Heart left ventricle (tissue), 16 donors: Measurements from ENCODE around the gene MITD1. TPM values are rescaled to one million over a fixed set of nuclear protein-coding genes. Genes with fewer than 3 reads are reported as not detected.
"Not testable (repeated sequence)": the region's sequence is repeated elsewhere in the genome, so short reads cannot be mapped to it uniquely, and the experiment has no call there.

Source experiments
- ATAC-seq, 4 donors: fragments of 200-7000 bp; cut with Tn5 transposase; one replicate each; pipeline ENCODE4 v1.9.1; 2020 to 2022; ENCODE audit warnings: moderate library complexity in 4 of 4, mild to moderate bottlenecking in 3 of 4, moderate number of reproducible peaks in 1 of 4
- DNase-seq, 5 donors: peaks; one replicate each; pipeline ENCODE4 v3.0.0-alpha.2; 2020
- H3K27ac ChIP-seq, 12 donors: fragments of 200-600 bp; sonication (generic) in 4 of 12; one replicate each; pipeline versions ENCODE4 v1.5.0 to v1.8.0; 2016 to 2022; ENCODE audit warnings: mild to moderate bottlenecking in 2 of 12
- H3K27me3 ChIP-seq, 9 donors: fragments of 200-600 bp; sonication (generic) in 2 of 9; one replicate each; pipeline versions ENCODE4 v1.5.1 to v1.8.0; 2016 to 2022; ENCODE audit warnings: mild to moderate bottlenecking in 3 of 9
- H3K36me3 ChIP-seq, 9 donors: fragments of 200-600 bp; sonication (generic) in 2 of 9; one replicate each; pipeline versions ENCODE4 v1.5.0 to v1.8.0; 2018 to 2022; ENCODE audit warnings: mild to moderate bottlenecking in 2 of 9
- H3K4me1 ChIP-seq, 12 donors: fragments of 200-600 bp; sonication (generic) in 4 of 12; one replicate each; pipeline versions ENCODE4 v1.5.0 to v1.8.0; 2016 to 2022; ENCODE audit warnings: mild to moderate bottlenecking in 3 of 12
- H3K4me3 ChIP-seq, 12 donors: fragments of 200-600 bp; sonication (generic) in 4 of 12; one replicate each; pipeline versions ENCODE4 v1.5.0 to v1.8.0; 2017 to 2022; ENCODE audit warnings: mild to moderate bottlenecking in 9 of 12, moderate library complexity in 4 of 12
- H3K9me3 ChIP-seq, 12 donors: fragments of 200-600 bp; sonication (generic) in 4 of 12; one replicate each; pipeline versions ENCODE4 v1.5.0 to v1.8.0; 2016 to 2022; ENCODE audit warnings: mild to moderate bottlenecking in 1 of 12
- POLR2A ChIP-seq, 2 donors: fragments of 450-650 bp; IDR thresholded peaks; one replicate each; pipeline ENCODE4 v1.6.1; 2017; ENCODE audit warnings: antibody characterized with exemption in 2 of 2, mild to moderate bottlenecking in 2 of 2, moderate library complexity in 2 of 2
- WGBS, 4 donors: extraction: QIAGEN DNeasy Blood & Tissue Kit in 2 of 4; methylation state at CpG; one replicate each; pipeline versions ENCODE4 v1.1.5 to v1.1.7; 2013 to 2018; 5-methylcytosine and 5-hydroxymethylcytosine counted together
- intact Hi-C, 10 donors: fragments of 100-400 bp; cut with DNase I; formaldehyde crosslinking; loops; one replicate each; pipeline versions ENCODE4 v1.11.1 to v1.14.2; 2022
- polyA plus RNA-seq, 2 donors: library from polyadenylated mRNA; stranded (reverse); fragments of 200-250 nt; gene quantifications; one replicate each; pipeline ENCODE4 v1.2.3, GENCODE V29; 2013
- total RNA-seq, 9 donors: library from RNA; depleted of rRNA in 2 of 9; stranded (reverse); fragments of >200 nt in 2 of 9; fragmentation: NEBNext Ultra II Directional in 3 of 9; extraction: Animal tissue kit (Norgen Biotek cat#: 25700) in 3 of 9; gene quantifications; one replicate each; pipeline versions ENCODE4 v1.1.0 to v1.2.4, GENCODE V29; 2016 to 2023
- TF ChIP-seq, protein P1 (sequence below), 12 donors: fragments of 200-600 bp; sonication (generic) in 4 of 12; IDR thresholded peaks; one replicate each; pipeline versions ENCODE4 v1.5.0 to v1.8.0; 2018 to 2022; ENCODE audit warnings: antibody characterized with exemption in 12 of 12, mild to moderate bottlenecking in 5 of 12
- donor health status: ischemic (EF 13 %, LVEDD 7.1; RV severe dilation, severe dysfunction).
- donor health status: healthy with polysubstance abuse.
- donor health status: DM: no; HTN: yes; CAD: no.
- donor health status: DM: no; HTN: no; CAD: no.
- donor health status: ischemic (EF 25% LVEDD 6.9; RV normal size, moderate dysfunction).
- donor health status: ischemic (EF 25% LVEDD 5.7; RV mildly dilated, moderate dysfunction).
- donor health status: healthy.
- donor health status: DM: yes; HTN: yes; CAD: no.
- donor health status: ischemic (EF 35%, LVEDD 5.7; RV mildly dilated, moderate dysfunction).
- donor health status: nonischemic (EF 11% LVEDD 7.7; RV severe dilation, severe dysfunction).
- donor health status: DM: yes; HTN: yes; CAD: no.
- donor health status: PGD.
- donor health status: ischemic (EF 29% LVEDD 5.4; RV normal size, mild dysfunction).
- donor health status: nonischemic (EF 23%, LVEDD 6.1; RV moderate dilation, normal function).

Gene MITD1
- total and polyA plus RNA-seq, 11 donors: 8.4 to 22.6 (median 14.1) TPM

- ATAC-seq: no peak
- intact Hi-C loops: no loop called here
- H3K27ac ChIP-seq: no peak overlapping the region
- TF ChIP-seq, protein P1, sequence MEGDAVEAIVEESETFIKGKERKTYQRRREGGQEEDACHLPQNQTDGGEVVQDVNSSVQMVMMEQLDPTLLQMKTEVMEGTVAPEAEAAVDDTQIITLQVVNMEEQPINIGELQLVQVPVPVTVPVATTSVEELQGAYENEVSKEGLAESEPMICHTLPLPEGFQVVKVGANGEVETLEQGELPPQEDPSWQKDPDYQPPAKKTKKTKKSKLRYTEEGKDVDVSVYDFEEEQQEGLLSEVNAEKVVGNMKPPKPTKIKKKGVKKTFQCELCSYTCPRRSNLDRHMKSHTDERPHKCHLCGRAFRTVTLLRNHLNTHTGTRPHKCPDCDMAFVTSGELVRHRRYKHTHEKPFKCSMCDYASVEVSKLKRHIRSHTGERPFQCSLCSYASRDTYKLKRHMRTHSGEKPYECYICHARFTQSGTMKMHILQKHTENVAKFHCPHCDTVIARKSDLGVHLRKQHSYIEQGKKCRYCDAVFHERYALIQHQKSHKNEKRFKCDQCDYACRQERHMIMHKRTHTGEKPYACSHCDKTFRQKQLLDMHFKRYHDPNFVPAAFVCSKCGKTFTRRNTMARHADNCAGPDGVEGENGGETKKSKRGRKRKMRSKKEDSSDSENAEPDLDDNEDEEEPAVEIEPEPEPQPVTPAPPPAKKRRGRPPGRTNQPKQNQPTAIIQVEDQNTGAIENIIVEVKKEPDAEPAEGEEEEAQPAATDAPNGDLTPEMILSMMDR (IDR thresholded peaks at IDR 0.05): no peak
- no peak for TF ChIP-seq POLR2A (IDR thresholded peaks at IDR 0.05)
- H3K4me1 ChIP-seq: no peaks in the 10 kb centered on the region
- H3K9me3 ChIP-seq: no peaks in the 10 kb centered on the region
- no peaks in the 10 kb centered on the region for H3K27me3 ChIP-seq
- WGBS, 4 donors: 93 to 95% (median 94%) methylated on average over 5 of the region's 5 CpGs
- no peak for DNase-seq
- peaks cover 0 to 5% (median 0%) of the 10 kb centered on the region in 9 donors for H3K36me3 ChIP-seq
- no peak overlapping the region for H3K4me3 ChIP-seq
Measured at GRCh38 chr2:99205491-99205890, 24.6 kb upstream of the MITD1 start.

DNA sequence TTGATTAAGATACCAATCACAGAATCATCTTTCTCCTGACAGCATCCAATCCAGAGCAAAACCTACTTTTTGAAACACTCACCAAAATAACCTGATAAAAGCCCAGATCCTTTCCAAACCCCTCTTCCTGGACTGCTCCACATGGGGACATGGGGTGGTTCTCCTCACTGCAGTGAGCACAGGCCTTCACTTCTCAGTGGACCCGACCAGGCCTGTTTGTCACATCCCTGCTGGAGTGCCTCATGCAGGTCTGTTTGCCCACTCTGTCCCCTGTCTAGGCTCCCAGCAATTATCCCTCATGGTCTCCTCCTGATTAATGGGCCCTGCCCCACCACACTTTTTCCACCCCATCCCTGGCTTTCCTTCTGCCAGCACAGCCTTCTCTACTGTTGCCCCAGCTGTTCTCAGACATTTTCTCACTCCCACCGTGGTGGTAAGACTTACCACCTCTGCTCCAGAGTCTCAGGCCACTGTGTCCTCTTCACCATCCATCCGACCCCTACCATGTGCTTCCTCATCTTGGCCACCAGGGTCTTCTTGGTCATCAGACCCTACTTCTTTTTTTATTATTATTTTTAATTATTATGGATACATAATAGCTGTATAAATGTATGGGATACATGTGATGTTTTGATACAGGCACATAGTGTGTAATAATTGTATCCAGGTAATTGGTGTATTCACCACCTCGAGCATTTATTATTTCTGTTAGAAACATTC, 21.3 kb upstream of the MITD1 start:
- H3K27me3 ChIP-seq: no peaks in the 10 kb centered on the region
- no peaks in the 10 kb centered on the region for H3K9me3 ChIP-seq
- peaks cover 0 to 26% (median 14%) of the 10 kb centered on the region in 9 donors for H3K36me3 ChIP-seq
- H3K4me3 ChIP-seq: no peak overlapping the region
- TF ChIP-seq, protein P1 (IDR thresholded peaks at IDR 0.05): peak in 1 of 12 donors; percentile 26
- no peak for TF ChIP-seq POLR2A (IDR thresholded peaks at IDR 0.05)
- ATAC-seq (no peak), DNase-seq (no peak)
- intact Hi-C loops: no loop called here
- WGBS, 4 donors: 90 to 93% (median 91%) methylated on average over 4 of the region's 4 CpGs
- H3K4me1 ChIP-seq: no peaks in the 10 kb centered on the region
- H3K27ac ChIP-seq: no peak overlapping the region

GRCh38 chr2:99200076-99200800, 19.4 kb upstream of the MITD1 start:
- no peak overlapping the region for H3K4me3 ChIP-seq
- no peaks in the 10 kb centered on the region for H3K27me3 ChIP-seq
- no peak overlapping the region for H3K27ac ChIP-seq
- TF ChIP-seq POLR2A (IDR thresholded peaks at IDR 0.05): no peak
- TF ChIP-seq, protein P1 (IDR thresholded peaks at IDR 0.05): no peak
- ATAC-seq (no peak), DNase-seq (no peak)
- WGBS, 4 donors: 86 to 95% (median 94%) methylated on average over 7 of the region's 7 CpGs
- intact Hi-C loops: no loop called here
- H3K36me3 ChIP-seq: peaks cover 0 to 45% (median 32%) of the 10 kb centered on the region in 9 donors
- no peaks in the 10 kb centered on the region for H3K4me1 ChIP-seq
- no peaks in the 10 kb centered on the region for H3K9me3 ChIP-seq

DNA sequence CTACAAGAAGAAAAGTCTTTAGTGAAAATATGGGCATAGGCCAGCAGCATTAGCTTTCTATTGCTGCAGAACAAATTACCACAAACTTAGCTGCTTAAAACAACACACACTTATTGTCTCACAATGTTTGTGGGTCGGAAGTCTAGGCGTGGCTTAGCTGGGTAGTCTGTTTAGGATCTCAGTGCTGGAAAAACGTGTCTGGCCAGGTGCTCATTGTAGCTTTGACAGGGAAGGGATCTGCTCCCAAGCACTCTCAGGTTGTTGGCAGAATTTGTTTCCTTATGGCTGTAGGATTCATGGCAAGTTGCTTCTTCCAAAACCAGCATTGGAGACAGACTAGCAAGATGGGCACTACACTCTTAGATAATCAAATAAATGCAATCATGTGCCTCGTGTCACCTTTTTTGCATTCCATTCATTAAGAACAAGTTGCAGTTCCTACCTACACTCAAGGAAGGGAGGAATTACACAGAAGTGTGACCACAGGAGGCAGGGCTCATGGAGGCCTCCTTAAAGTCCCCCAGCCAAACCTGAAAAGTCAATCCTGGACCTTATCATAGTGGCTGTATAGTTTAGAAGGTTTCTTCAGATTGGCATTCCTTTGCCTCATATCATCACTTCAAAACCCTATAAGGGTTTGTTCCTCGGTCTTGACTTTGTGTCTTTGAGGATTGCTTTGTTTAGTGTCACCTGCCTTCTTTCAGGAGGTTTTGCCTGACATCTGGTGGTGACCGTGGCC, 17.4 kb upstream of the MITD1 start:
- Histone ChIP-seq H3K27ac (no peak overlapping the region), H3K27me3 (no peaks in the 10 kb centered on the region), H3K36me3 (peaks cover 0 to 65% (median 50%) of the 10 kb centered on the region in 9 donors), H3K4me1 (no peaks in the 10 kb centered on the region), H3K4me3 (no peak overlapping the region), H3K9me3 (no peaks in the 10 kb centered on the region)
- DNase-seq (no peak), ATAC-seq (no peak)
- 85 to 89% (median 87%) methylated on average over 6 of the region's 6 CpGs for whole genome bisulfite sequencing, 4 donors
- intact Hi-C loops: loop anchor here in 1 of 10 donors (10.0 kb wide), 1 partner anchor 127 kb away; no protein-coding TSS in a partner anchor
- TF ChIP-seq, protein P1 (IDR thresholded peaks at IDR 0.05): no peak
- TF ChIP-seq POLR2A (IDR thresholded peaks at IDR 0.05): no peak

DNA sequence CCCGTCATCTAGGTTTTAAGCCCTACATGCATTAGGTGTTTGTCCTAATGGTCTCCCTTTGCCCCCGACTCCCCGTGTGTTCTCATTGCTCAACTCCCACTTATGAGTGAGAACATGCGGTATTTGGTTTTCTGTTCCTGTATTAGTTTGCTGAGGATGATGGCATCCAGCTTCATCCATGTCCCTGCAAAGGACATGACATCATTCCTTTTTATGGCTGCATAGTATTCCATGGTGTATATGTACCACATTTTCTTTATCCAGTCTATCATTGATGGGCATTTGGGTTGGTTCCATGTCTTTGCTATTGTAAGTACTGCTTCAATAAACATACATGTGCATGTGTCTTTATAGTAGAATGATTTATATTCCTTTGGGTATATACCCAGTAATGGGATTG, 11.5 kb upstream of the MITD1 start:
- not testable (repeated sequence) for H3K4me1 ChIP-seq, H3K27me3 ChIP-seq, ATAC-seq, H3K9me3 ChIP-seq, H3K4me3 ChIP-seq, H3K27ac ChIP-seq, DNase-seq
- H3K36me3 ChIP-seq: peaks cover 0 to 100% (median 70%) of the 10 kb centered on the region in 9 donors
- intact Hi-C loops: loop anchor here in 1 of 10 donors (10.0 kb wide), 1 partner anchor 132 kb away; no protein-coding TSS in a partner anchor
- 98 to 99% (median 98%) methylated on average over 4 of the region's 4 CpGs for WGBS, 4 donors
